ENCODE measurements around the gene SLC39A9.

SLC39A9 gene

DNA sequence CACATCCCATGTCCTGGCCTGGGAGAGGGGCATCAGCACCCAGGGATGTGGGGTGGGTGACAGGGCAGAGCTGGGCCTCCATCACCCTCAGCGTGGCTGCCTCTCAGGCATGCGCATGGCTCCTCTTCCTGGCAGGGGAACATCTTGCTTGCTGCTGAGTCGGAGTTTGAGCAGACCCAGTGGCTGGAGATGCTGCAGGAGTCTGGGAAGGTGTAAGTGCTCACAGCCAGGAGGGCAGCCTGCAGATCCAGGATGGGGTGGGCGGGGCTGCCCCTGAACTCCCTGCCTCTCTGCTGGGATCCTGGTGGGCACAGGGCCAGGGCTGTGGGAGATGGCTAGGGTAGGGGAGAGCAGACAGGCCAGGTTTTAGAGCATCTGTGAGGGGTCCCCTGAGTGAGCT, 102.2 kb downstream of the SLC39A9 start:
- DNase-seq (ENCODE audit: low spot score) = no peak

DNA sequence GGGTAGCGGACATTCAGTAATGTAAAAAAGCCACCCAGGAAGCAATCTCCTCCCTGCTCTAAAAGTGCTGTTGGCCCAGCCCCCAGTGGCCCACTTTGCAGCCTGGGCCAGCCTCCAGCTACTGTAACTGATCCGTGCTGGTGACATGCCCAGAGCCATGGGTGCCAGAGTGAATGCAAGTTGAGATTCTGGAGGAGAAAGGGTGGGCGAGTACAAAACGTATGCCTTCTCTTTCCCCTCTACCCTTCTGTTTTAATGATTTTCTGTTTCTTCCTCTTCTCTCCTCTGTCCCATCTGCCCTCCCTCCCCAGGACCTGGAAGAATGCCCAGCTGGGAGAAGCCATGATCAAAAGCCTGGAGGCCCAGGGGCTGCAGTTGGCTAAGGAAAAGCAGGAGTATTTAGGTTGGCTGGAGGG, 102.9 kb downstream of the SLC39A9 start:
- no peak for DNase-seq (ENCODE audit: low spot score)

DNA sequence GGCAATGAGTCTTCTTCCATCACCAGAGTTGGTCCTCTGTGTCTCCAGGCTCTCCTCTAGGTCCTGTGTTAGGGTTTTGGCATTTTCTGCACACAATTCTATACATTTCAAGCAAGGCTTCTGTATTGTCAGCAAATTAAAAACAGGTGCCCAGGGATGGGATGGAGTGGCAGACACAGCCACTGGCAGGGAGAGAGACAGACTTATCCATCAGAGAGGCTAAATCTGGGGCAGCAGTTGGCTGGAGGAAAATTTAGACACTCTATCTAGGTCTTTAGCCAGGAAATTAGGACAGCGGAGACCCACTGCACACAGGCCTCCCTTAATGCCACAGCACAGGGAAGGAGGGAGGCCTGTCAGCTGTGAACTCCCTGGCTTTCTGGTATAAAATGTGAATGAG, 106.3 kb downstream of the SLC39A9 start:
- DNase-seq (ENCODE audit: low spot score) = no peak

DNA sequence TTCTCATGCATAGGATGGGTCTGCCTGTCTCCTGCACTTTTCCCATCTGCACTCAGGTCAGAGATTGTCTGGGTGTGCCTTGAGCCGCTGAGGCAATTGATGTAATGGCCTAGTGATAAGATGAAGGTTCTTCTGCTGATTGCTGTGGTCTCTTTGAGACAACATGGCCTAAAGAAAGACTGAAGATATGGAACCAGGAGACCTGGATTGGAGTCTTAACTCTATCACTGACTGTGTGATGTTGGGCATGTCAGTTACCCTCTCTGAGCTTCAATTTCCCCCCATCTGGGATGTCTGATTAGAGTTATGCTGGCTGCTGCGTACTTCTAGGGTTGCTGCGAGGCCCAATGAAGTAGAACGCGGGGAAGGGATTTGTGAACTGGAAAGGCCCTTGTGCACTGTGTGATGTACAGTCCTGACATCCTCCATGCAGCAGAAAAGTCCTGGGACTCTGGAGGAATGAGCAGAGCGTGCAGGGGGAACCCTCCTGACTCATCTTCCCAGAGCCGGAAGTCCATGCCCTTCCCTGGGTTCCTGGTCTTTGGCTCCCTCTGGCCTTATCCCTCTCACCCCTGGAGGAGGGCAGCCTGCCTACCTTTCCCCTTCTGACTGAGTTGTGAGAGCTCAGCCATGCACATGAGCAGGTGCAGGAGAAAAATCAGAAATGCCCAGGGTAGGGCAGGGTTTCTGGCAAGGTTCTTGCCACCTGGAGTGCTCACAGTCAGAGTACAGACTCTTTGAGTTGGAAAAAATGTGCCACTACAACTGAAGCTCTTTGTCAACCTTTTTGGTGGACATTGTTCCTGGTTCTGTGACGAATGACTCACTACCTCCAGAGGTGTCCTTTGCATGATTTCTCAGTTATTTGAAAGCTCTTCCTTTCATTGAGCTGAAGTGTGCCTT, 107.1 kb downstream of the SLC39A9 start:
- DNase-seq (ENCODE audit: low spot score) = no peak

DNA sequence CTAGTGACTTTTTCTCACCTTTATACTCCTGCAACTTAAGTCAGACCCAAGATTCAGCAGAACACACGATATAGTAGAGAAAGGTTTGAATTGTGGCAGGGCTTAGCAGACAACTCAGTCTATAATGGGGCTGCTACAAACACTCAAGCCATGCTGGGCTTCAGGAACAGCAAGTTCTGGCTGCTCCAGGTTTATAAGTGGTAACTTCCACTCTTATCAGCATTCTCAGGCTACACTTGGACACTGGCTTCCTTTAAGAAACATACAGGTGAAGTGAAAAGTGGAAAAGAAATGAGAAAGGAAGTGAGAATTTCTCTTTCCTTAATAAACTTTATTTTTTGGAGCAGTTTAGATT, 107.7 kb downstream of the SLC39A9 start:
- DNase-seq (ENCODE audit: low spot score) = no peak
